Measurements from ENCODE around the gene BICD2.

Gene BICD2

DNA sequence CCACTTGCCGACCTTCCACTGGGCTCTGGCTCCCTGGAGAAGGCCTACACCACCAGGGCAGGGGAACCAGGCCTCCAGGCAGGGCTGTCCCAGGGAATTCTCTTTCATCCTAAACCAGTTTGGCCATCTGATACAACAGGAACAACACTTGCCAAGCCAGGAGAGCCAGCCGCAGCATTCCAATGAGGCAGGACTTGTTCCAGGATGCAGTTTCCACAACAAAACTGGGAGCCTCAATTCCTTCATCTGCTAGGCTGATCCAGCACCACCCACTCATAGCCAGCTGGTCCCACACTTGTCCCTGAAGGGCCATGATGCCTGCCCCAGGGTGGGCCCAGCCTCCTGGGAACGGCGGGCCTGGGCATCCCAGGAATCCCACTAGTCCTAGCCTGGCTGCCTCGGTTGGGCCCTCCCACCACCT, 26.0 kb downstream of the BICD2 start:
- peaks cover 8% of the 10 kb centered on the region; the same call in 1 of the 2 replicates for H4K20me1 ChIP-seq (ENCODE audit: control insufficient read depth, insufficient read depth, low read depth, low read length)
- peaks cover 100% of the 10 kb centered on the region for H3K79me2 ChIP-seq (ENCODE audit: control insufficient read depth, low read length)
- peaks cover 15% of the 10 kb centered on the region for H3F3A ChIP-seq (ENCODE audit: control insufficient read depth, insufficient read depth)
- H3K36me3 ChIP-seq (ENCODE audit: control insufficient read depth, low read length), result no peaks in the 10 kb centered on the region
- peaks cover 97% of the 10 kb centered on the region for H3K4me1 ChIP-seq (ENCODE audit: control insufficient read depth, low read length)
- no peak overlapping the region for H3K27ac ChIP-seq (ENCODE audit: low read depth, low read length)
- TF ChIP-seq, protein P1, sequence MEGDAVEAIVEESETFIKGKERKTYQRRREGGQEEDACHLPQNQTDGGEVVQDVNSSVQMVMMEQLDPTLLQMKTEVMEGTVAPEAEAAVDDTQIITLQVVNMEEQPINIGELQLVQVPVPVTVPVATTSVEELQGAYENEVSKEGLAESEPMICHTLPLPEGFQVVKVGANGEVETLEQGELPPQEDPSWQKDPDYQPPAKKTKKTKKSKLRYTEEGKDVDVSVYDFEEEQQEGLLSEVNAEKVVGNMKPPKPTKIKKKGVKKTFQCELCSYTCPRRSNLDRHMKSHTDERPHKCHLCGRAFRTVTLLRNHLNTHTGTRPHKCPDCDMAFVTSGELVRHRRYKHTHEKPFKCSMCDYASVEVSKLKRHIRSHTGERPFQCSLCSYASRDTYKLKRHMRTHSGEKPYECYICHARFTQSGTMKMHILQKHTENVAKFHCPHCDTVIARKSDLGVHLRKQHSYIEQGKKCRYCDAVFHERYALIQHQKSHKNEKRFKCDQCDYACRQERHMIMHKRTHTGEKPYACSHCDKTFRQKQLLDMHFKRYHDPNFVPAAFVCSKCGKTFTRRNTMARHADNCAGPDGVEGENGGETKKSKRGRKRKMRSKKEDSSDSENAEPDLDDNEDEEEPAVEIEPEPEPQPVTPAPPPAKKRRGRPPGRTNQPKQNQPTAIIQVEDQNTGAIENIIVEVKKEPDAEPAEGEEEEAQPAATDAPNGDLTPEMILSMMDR (IDR thresholded peaks at IDR 0.05; ENCODE audit: low read depth, low read length, poor library complexity, severe bottlenecking), result no peak
- TF ChIP-seq EZH2phosphoT487 (IDR thresholded peaks at IDR 0.05; ENCODE audit: borderline replicate concordance, low read length), result no peak
- no peaks in the 10 kb centered on the region for H3K9me3 ChIP-seq (ENCODE audit: control insufficient read depth, insufficient read depth, low read length)
- H3K4me2 ChIP-seq (ENCODE audit: low read length), result peak overlapping the region; percentile 12; the same call in 1 of the 2 replicates
- H3K9me2 ChIP-seq (replicated peaks; ENCODE audit: control insufficient read depth, low read length), result no peaks in the 10 kb centered on the region
- H3K4me3 ChIP-seq (ENCODE audit: low read length), result no peak overlapping the region
- H3K27me3 ChIP-seq (ENCODE audit: control insufficient read depth, low read length), result no peaks in the 10 kb centered on the region

DNA sequence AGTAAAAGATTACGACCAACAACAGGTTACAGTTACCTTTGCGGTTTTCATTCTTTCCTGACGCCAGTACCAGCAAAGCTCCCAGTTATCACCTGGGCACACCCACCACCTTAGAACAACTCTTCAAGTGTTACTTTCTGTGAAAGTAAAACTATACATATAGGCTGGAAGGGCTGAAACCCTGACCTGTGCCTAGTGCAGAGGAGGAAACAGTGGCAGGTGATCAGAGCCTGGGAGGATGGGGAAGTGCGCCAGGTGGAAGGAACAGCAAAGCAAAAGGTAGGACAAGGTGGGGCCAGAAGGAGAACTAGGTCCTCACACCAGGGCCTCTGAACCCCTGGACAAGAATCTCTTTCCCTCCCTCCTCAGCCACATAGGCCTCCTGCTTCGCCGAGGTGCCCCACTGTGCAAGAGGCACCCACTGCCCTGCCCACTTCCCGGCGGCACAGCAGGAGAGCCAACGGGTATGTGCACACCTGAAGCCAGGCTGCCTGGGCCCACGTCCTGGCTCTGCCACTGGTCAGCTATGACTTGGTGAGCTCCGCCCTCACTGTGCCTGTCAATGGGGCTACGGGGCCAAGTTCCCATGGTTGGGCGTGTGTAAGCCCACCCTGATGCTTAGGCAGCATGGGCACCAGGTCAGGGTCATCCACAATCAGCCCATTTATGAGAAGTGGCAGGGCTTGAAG, 26.9 kb downstream of the BICD2 start:
- Histone ChIP-seq H3K36me3 (ENCODE audit: control insufficient read depth, low read length) (no peaks in the 10 kb centered on the region), H3F3A (ENCODE audit: control insufficient read depth, insufficient read depth) (peaks cover 17% of the 10 kb centered on the region), H3K9me2 (replicated peaks; ENCODE audit: control insufficient read depth, low read length) (no peaks in the 10 kb centered on the region), H3K9me3 (ENCODE audit: control insufficient read depth, insufficient read depth, low read length) (no peaks in the 10 kb centered on the region), H3K27ac (ENCODE audit: low read depth, low read length) (no peak overlapping the region), H3K27me3 (ENCODE audit: control insufficient read depth, low read length) (no peaks in the 10 kb centered on the region), H3K4me3 (ENCODE audit: low read length) (no peak overlapping the region), H3K4me1 (ENCODE audit: control insufficient read depth, low read length) (peaks cover 97% of the 10 kb centered on the region), H3K79me2 (ENCODE audit: control insufficient read depth, low read length) (peaks cover 100% of the 10 kb centered on the region), H3K4me2 (ENCODE audit: low read length) (peak overlapping the region; percentile 15; the same call in 1 of the 2 replicates), H4K20me1 (ENCODE audit: control insufficient read depth, insufficient read depth, low read depth, low read length) (peaks cover 8% of the 10 kb centered on the region; the same call in 1 of the 2 replicates)
- no peak for TF ChIP-seq EZH2phosphoT487 (IDR thresholded peaks at IDR 0.05; ENCODE audit: borderline replicate concordance, low read length)
- TF ChIP-seq, protein P1 (IDR thresholded peaks at IDR 0.05; ENCODE audit: low read depth, low read length, poor library complexity, severe bottlenecking), result no peak

DNA sequence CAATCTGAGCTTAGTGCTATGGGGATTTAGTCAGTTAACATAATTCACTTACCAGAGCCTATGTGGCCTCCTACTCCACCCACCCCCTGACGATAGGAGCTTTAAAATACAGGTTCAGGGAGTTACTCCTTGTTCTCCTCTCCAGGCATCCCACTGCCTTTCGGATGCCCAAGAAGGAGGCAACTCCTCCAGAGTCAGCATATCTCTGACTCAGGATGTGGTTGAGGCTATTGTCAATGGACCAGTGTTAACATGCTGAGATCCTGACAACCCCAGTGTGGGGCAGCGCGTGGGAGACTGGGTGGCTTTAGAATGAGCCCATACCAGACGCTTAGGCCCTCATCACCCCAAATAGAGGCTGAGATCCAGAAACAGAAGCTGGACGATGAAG, 27.4 kb downstream of the BICD2 start:
- H3K27ac ChIP-seq (ENCODE audit: low read depth, low read length), result no peak overlapping the region
- no peaks in the 10 kb centered on the region for H3K27me3 ChIP-seq (ENCODE audit: control insufficient read depth, low read length)
- H3K36me3 ChIP-seq (ENCODE audit: control insufficient read depth, low read length), result no peaks in the 10 kb centered on the region
- no peaks in the 10 kb centered on the region for H3K9me3 ChIP-seq (ENCODE audit: control insufficient read depth, insufficient read depth, low read length)
- H3K79me2 ChIP-seq (ENCODE audit: control insufficient read depth, low read length), result peaks cover 98% of the 10 kb centered on the region
- peak overlapping the region; percentile 15; the same call in 1 of the 2 replicates for H3K4me2 ChIP-seq (ENCODE audit: low read length)
- H3K9me2 ChIP-seq (replicated peaks; ENCODE audit: control insufficient read depth, low read length), result no peaks in the 10 kb centered on the region
- H3F3A ChIP-seq (ENCODE audit: control insufficient read depth, insufficient read depth), result peaks cover 22% of the 10 kb centered on the region
- no peak for TF ChIP-seq EZH2phosphoT487 (IDR thresholded peaks at IDR 0.05; ENCODE audit: borderline replicate concordance, low read length)
- TF ChIP-seq, protein P1 (IDR thresholded peaks at IDR 0.05; ENCODE audit: low read depth, low read length, poor library complexity, severe bottlenecking), result no peak
- H4K20me1 ChIP-seq (ENCODE audit: control insufficient read depth, insufficient read depth, low read depth, low read length), result peaks cover 8% of the 10 kb centered on the region; the same call in 1 of the 2 replicates
- peaks cover 97% of the 10 kb centered on the region for H3K4me1 ChIP-seq (ENCODE audit: control insufficient read depth, low read length)
- H3K4me3 ChIP-seq (ENCODE audit: low read length), result no peak overlapping the region
